HG02870 (cell line): Measurements from ENCODE around the gene TOP1.

Experiments
- ATAC-seq: cut with Tn5 transposase; IDR thresholded peaks from one replicate; pipeline ENCODE4 v1.9.1; 2021; ENCODE audit warnings: mild to moderate bottlenecking, moderate library complexity; ENCODE audit not compliant: unreplicated experiment

Gene TOP1

GRCh38 chr20:41057999-41058673 is 29.5 kb downstream of the TOP1 start:
- no peak for ATAC-seq

GRCh38 chr20:41058674-41059635 is 30.3 kb downstream of the TOP1 start:
- ATAC-seq: no peak

GRCh38 chr20:41061155-41061554 is 32.5 kb downstream of the TOP1 start:
- no peak for ATAC-seq

GRCh38 chr20:41063442-41063841 is 34.8 kb downstream of the TOP1 start:
- ATAC-seq: no peak

- peak; percentile 88 for ATAC-seq
Measured at GRCh38 chr20:41064377-41064776, 35.8 kb downstream of the TOP1 start.

GRCh38 chr20:41065716-41066115 is 37.1 kb downstream of the TOP1 start:
- no peak for ATAC-seq

GRCh38 chr20:41068806-41069205 is 40.2 kb downstream of the TOP1 start:
- no peak for ATAC-seq

GRCh38 chr20:41072190-41072863 is 43.7 kb downstream of the TOP1 start:
- no peak for ATAC-seq

GRCh38 chr20:41072915-41073314 is 44.3 kb downstream of the TOP1 start:
- ATAC-seq: no peak

- ATAC-seq: no peak
Measured at GRCh38 chr20:41074441-41074840, 45.8 kb downstream of the TOP1 start.

GRCh38 chr20:41076776-41077175 is 48.2 kb downstream of the TOP1 start:
- no peak for ATAC-seq

GRCh38 chr20:41078329-41078728 is 49.7 kb downstream of the TOP1 start:
- ATAC-seq: no peak

- no peak for ATAC-seq
Measured at GRCh38 chr20:41079066-41079465, 50.4 kb downstream of the TOP1 start.

- ATAC-seq: no peak
Measured at GRCh38 chr20:41080866-41081265, 52.2 kb downstream of the TOP1 start.

- no peak for ATAC-seq
Measured at GRCh38 chr20:41081276-41081814, 52.7 kb downstream of the TOP1 start.

GRCh38 chr20:41082306-41082705 is 53.7 kb downstream of the TOP1 start:
- no peak for ATAC-seq

- no peak for ATAC-seq
Measured at GRCh38 chr20:41085606-41086005, 57.0 kb downstream of the TOP1 start.

GRCh38 chr20:41086402-41087324 is 58.0 kb downstream of the TOP1 start:
- no peak for ATAC-seq

GRCh38 chr20:41087325-41087685 is 58.7 kb downstream of the TOP1 start:
- ATAC-seq: no peak

GRCh38 chr20:41087777-41088176 is 59.2 kb downstream of the TOP1 start:
- no peak for ATAC-seq
